ENCODE measurements around the gene OR10H2. TPM values are rescaled to one million over a fixed set of nuclear protein-coding genes. Genes with fewer than 3 reads are reported as not detected.

The OR10H2 gene
- total RNA-seq, 4 donors from 2014 or later, result not detected

DNA sequence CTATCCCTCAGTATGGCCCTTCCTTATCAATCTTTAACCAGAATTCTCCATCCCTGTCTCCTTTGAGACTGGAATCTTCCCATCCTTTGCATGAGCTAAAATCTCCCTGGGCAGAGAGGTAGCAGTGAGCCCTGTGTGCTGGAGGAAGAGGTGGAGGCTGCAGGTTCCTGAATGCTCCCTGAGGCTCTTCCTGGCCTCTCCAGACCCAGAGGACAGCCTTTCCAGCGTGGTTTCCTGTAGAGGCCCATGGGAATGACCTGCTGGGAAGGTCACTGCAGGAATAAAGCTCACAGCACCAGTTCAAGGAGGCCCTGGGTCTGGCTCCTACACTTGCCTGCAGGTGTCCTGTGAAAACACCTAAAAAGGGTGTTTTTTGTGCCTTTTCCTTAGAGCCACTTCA lies 4.6 kb downstream of the OR10H2 start:
- Histone ChIP-seq H3K4me3 (no peak overlapping the region), H3K36me3 (no peaks in the 10 kb centered on the region)
- TF ChIP-seq, protein P1, sequence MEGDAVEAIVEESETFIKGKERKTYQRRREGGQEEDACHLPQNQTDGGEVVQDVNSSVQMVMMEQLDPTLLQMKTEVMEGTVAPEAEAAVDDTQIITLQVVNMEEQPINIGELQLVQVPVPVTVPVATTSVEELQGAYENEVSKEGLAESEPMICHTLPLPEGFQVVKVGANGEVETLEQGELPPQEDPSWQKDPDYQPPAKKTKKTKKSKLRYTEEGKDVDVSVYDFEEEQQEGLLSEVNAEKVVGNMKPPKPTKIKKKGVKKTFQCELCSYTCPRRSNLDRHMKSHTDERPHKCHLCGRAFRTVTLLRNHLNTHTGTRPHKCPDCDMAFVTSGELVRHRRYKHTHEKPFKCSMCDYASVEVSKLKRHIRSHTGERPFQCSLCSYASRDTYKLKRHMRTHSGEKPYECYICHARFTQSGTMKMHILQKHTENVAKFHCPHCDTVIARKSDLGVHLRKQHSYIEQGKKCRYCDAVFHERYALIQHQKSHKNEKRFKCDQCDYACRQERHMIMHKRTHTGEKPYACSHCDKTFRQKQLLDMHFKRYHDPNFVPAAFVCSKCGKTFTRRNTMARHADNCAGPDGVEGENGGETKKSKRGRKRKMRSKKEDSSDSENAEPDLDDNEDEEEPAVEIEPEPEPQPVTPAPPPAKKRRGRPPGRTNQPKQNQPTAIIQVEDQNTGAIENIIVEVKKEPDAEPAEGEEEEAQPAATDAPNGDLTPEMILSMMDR (IDR thresholded peaks at IDR 0.05), result no peak
- TF ChIP-seq POLR2A (IDR thresholded peaks at IDR 0.05), result no peak

DNA sequence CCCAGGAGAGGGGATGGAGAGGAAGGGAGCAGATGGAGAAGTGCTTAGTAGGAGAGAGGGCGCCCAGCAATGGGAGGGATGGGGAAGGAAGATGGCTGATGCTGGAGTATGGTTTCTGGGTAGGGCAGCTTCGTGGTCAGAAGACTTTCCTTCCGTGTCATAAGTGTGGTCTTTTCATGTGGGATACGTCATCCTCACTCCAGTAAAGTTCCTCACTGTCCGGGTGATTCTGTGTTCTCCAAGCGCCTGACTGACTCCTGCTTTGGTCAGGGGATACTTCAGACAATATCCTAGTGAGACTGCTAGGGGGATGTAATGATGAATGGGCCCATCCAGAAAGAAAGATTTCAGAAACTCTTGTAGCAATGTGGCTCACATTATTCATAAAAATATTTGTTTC lies 6.1 kb downstream of the OR10H2 start:
- no peaks in the 10 kb centered on the region for H3K27me3 ChIP-seq
- TF ChIP-seq, protein P1 (IDR thresholded peaks at IDR 0.05), result no peak
- no peak for TF ChIP-seq POLR2A (IDR thresholded peaks at IDR 0.05)
- no peak overlapping the region for H3K27ac ChIP-seq
- H3K4me3 ChIP-seq, result no peak overlapping the region
- H3K36me3 ChIP-seq, result no peaks in the 10 kb centered on the region
- H3K4me1 ChIP-seq, result no peaks in the 10 kb centered on the region
- intact Hi-C loops (cut with DNase I; ENCODE audit: low total_unique reads), result no loop called here
- no peaks in the 10 kb centered on the region for H3K9me3 ChIP-seq
- DNase-seq, result no peak

More for the DNA sequence above, 4.6 kb downstream of the OR10H2 start:
- intact Hi-C loops (cut with DNase I; ENCODE audit: low total_unique reads), result no loop called here
- DNase-seq, result no peak
- H3K27ac ChIP-seq, result no peak overlapping the region
- H3K27me3 ChIP-seq, result no peaks in the 10 kb centered on the region
- no peaks in the 10 kb centered on the region for H3K4me1 ChIP-seq
- no peaks in the 10 kb centered on the region for H3K9me3 ChIP-seq

DNA sequence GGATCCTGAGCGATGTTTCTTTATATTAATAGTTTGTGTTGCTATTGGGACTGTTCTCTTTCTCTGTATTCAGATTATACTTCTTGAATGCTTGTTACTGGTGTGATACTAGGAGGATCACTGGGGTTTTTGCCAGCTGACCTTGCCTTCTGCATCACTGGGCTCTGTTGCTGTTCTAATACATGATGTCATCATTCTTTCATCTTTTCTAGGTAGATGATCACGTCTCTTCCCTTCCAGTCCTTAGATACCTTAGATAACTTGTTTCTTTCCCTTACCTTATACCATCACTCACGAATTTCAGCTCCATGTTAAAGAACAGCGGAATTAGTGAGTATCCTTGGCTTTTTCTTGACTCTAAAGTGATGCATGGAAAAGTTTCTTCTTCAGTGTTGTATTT lies 9.9 kb downstream of the OR10H2 start, which contains the start of gene OR10H3:
Gene OR10H3, plus strand, starts transcription at position 264 of the 400 bp plus-strand sequence. CDS start 3,408 bp downstream, outside the sequence.
- Histone ChIP-seq H3K4me1 (no peaks in the 10 kb centered on the region), H3K36me3 (no peaks in the 10 kb centered on the region), H3K9me3 (no peaks in the 10 kb centered on the region), H3K4me3 (no peak within 1 kb of the TSS), H3K27me3 (no peaks in the 10 kb centered on the region), H3K27ac (no peak within 1 kb of the TSS)
- TF ChIP-seq POLR2A (IDR thresholded peaks at IDR 0.05), result no peak
- TF ChIP-seq, protein P1 (IDR thresholded peaks at IDR 0.05), result no peak
- intact Hi-C loops (cut with DNase I; ENCODE audit: low total_unique reads), result no loop called here
- DNase-seq, result no peak

DNA sequence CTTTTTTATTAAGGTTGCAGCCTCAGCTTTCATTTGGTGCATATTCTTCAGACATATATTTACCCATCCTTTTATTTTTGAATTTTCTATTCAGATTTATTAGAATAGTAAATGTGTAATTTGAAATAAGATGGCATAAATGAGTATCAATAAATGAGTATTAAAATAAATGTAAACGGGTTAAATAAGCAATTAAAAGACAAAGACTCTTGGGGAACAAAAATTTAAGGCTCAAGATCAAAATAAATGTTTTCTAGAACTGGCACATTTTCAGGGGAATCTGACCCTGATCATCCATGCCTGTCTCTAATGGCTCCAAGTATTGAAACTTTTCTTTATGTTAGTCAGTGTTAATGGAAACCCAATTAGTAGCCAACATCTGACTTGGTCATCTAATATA lies 13.0 kb downstream of the OR10H2 start:
- no peaks in the 10 kb centered on the region for H3K27me3 ChIP-seq
- TF ChIP-seq POLR2A (IDR thresholded peaks at IDR 0.05), result no peak
- TF ChIP-seq, protein P1 (IDR thresholded peaks at IDR 0.05), result no peak
- no peaks in the 10 kb centered on the region for H3K9me3 ChIP-seq
- no peak overlapping the region for H3K4me3 ChIP-seq
- intact Hi-C loops (cut with DNase I; ENCODE audit: low total_unique reads), result no loop called here
- no peaks in the 10 kb centered on the region for H3K4me1 ChIP-seq
- no peaks in the 10 kb centered on the region for H3K36me3 ChIP-seq
- DNase-seq, result no peak
- no peak overlapping the region for H3K27ac ChIP-seq

DNA sequence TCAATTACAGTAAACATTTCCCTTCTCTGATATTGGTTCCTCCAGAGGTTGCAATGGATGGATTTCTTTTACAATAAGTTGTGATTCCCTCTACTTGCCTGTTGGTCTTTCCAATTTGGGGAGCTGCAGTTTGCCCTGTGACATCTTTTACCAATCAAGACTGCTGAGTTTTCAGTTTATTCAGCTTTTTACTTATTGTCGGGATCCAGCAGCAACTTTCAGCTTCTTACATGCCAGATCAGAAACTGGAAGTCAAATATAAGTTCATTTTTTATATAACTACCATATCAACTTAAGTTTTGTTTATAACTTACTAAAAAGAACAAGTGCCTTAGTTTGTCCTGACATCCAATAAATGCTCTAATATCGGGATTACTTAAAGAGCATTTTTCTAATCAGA lies 20.4 kb downstream of the OR10H2 start:
- intact Hi-C loops (cut with DNase I; ENCODE audit: low total_unique reads), result no loop called here
- no peaks in the 10 kb centered on the region for H3K4me1 ChIP-seq
- H3K9me3 ChIP-seq, result no peaks in the 10 kb centered on the region
- no peaks in the 10 kb centered on the region for H3K36me3 ChIP-seq
- H3K27ac ChIP-seq, result no peak overlapping the region
- no peaks in the 10 kb centered on the region for H3K27me3 ChIP-seq
- TF ChIP-seq POLR2A (IDR thresholded peaks at IDR 0.05), result no peak
- TF ChIP-seq, protein P1 (IDR thresholded peaks at IDR 0.05), result no peak
- no peak for DNase-seq
- no peak overlapping the region for H3K4me3 ChIP-seq
